Skeletal muscle tissue (tissue), 4 donors: ENCODE results near the gene ASPA. TPM values are rescaled to one million over a fixed set of nuclear protein-coding genes. Genes with fewer than 3 reads are reported as not detected.
"Not testable (repeated sequence)": the region's sequence is repeated elsewhere in the genome, so short reads cannot be mapped to it uniquely, and the experiment has no call there.

Source experiments
- H3K27ac ChIP-seq: one replicate; pipeline ENCODE4 v1.7.0; 2013; ENCODE audit warnings: mild to moderate bottlenecking, low read depth, low read length, inconsistent platforms
- H3K27me3 ChIP-seq, 3 donors: one replicate each; pipeline ENCODE4 v1.7.0; 2013; ENCODE audit warnings: low read length in 3 of 3; ENCODE audit not compliant: control insufficient read depth in 3 of 3, insufficient read depth in 3 of 3
- H3K36me3 ChIP-seq, 3 donors: one replicate each; pipeline ENCODE4 v1.7.0; 2013; ENCODE audit warnings: low read length in 3 of 3; ENCODE audit not compliant: control insufficient read depth in 3 of 3, insufficient read depth in 3 of 3
- H3K4me1 ChIP-seq, 3 donors: one replicate each; pipeline ENCODE4 v1.7.0; 2013; ENCODE audit warnings: low read length in 3 of 3, mild to moderate bottlenecking in 3 of 3; ENCODE audit not compliant: control insufficient read depth in 3 of 3, insufficient read depth in 3 of 3
- H3K4me3 ChIP-seq, 3 donors: one replicate each; pipeline ENCODE4 v1.7.0; 2013; ENCODE audit warnings: low read length in 3 of 3
- H3K9ac ChIP-seq, 3 donors: one replicate each; pipeline ENCODE4 v1.7.0; 2013; ENCODE audit warnings: low read length in 3 of 3, mild to moderate bottlenecking in 3 of 3, moderate library complexity in 2 of 3, low read depth in 1 of 3
- H3K9me3 ChIP-seq, 3 donors: one replicate each; pipeline ENCODE4 v1.7.0; 2013; ENCODE audit warnings: low read length in 3 of 3; ENCODE audit not compliant: control insufficient read depth in 3 of 3
- total RNA-seq: library from RNA; depleted of rRNA; stranded (reverse); fragments of >200 nt; gene quantifications from one replicate; pipeline ENCODE4 v1.2.3, GENCODE V29; 2014
- donor health status: Osteomylitis.

Gene ASPA
- total RNA-seq: 1.6 TPM

DNA sequence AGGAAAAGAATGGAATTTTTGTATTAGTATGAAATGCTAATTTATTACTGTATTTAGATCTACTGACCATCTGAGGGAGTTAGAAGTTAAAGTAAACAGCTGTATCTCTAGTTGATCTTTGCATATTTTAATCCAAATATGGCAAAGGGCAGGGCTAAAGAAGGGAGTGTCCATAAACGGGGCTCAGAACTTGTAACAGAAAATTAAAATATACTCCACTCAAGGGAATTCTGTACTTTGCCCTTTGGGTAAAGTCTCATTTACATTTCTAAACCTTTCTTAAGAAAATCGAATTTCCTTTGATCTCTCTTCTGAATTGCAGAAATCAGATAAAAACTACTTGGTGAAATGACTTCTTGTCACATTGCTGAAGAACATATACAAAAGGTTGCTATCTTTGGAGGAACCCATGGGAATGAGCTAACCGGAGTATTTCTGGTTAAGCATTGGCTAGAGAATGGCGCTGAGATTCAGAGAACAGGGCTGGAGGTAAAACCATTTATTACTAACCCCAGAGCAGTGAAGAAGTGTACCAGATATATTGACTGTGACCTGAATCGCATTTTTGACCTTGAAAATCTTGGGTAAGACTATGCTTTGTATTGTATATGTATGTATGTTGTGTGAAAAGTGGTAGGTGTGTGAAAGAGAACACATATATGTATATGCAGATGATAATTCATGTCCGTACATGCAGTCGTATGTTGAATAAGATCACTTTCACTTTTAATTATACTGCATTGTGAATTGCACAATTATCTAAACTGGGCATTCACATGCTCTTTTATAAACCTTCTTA, at the start of gene ASPA:
ASPA (plus strand) TSS at position 186 of the 799 bp plus-strand sequence; CDS start at position 349, 163 bp downstream.
- Histone ChIP-seq H3K27me3 (no peaks in the 10 kb centered on the region), H3K4me1 (peaks cover 0 to 3% (median 0%) of the 10 kb centered on the region in 3 donors), H3K9me3 (no peaks in the 10 kb centered on the region), H3K27ac (peak within 1 kb of the TSS; percentile 69), H3K4me3 (peak within 1 kb of the TSS; percentile 64 to 92 (median 68)), H3K36me3 (no peaks in the 10 kb centered on the region), H3K9ac (peak within 1 kb of the TSS; percentile 68 to 89 (median 75))

DNA sequence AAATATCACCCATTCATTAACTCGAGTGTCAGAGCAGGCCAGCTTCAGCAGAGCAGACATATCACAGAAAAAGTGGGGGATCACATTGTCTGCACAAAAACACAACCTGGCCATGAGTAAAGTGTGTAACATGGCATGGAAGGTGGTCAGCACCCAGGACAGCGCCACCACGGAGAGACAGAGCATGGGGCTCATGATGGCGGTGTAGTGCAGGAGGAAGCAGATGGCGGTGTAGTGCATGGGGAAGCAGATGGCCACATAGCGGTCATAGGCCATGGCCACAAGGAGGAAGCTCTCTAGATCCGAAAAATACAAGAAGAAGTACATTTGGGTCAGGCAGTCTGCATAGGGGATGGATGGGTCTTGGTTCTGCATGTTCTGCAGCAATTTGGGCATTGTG, 42.6 kb upstream of the ASPA start:
- H3K27ac ChIP-seq, H3K4me3 ChIP-seq: not testable (repeated sequence)

DNA sequence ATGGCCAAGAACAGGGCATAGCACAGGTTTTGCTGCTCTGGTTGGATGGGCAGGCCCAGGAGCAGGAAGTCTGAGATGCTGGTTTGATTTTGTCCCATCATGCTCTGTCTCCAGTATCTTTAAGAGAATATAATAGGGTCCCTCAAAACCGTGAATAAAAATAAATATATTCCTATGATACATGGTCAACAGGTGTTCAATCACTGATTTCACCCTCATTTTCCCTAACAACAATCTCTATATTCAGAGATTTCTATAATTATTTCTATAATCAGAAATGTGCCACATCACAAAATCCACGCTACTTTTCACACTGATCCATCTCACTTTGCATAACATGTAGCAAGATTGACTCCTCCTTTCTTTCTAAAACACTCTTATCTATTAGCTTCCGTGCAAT, 42.1 kb upstream of the ASPA start, which contains the start of gene OR1E2:
OR1E2 (minus strand) TSS at position 101 of the 400 bp plus-strand sequence; CDS start at position 101, 0 bp downstream.
- Histone ChIP-seq H3K27ac (no peak within 1 kb of the TSS), H3K9ac (no peak within 1 kb of the TSS), H3K4me3 (no peak within 1 kb of the TSS), H3K27me3 (no peaks in the 10 kb centered on the region), H3K4me1 (no peaks in the 10 kb centered on the region), H3K9me3 (peaks cover 0 to 2% (median 0%) of the 10 kb centered on the region in 3 donors), H3K36me3 (no peaks in the 10 kb centered on the region)

More for the DNA sequence above, 42.6 kb upstream of the ASPA start:
- H3K9me3 ChIP-seq, H3K4me1 ChIP-seq, H3K27me3 ChIP-seq, H3K9ac ChIP-seq, H3K36me3 ChIP-seq: not testable (repeated sequence)

DNA sequence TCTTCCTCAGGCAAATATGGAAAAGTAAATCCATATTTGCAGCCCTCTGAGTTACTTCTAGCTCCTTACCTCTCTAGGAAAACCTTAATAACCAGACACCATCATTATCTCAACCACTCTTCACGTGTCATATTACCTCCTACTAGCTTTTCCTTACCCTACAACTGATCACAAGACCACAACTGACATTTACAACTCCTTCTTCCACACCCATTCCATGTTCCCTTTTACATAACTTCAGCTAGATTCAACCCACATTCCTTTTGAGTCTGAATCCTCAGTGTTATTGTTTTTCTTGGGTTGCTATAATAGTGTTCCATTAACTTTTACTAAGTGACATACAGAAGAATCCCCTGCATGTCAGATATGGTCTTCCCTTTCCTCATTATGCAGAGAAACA, 37.4 kb upstream of the ASPA start:
- H3K9ac ChIP-seq: no peak overlapping the region
- no peaks in the 10 kb centered on the region for H3K4me1 ChIP-seq
- no peaks in the 10 kb centered on the region for H3K9me3 ChIP-seq
- no peaks in the 10 kb centered on the region for H3K27me3 ChIP-seq
- no peak overlapping the region for H3K4me3 ChIP-seq
- H3K27ac ChIP-seq: no peak overlapping the region
- no peaks in the 10 kb centered on the region for H3K36me3 ChIP-seq

DNA sequence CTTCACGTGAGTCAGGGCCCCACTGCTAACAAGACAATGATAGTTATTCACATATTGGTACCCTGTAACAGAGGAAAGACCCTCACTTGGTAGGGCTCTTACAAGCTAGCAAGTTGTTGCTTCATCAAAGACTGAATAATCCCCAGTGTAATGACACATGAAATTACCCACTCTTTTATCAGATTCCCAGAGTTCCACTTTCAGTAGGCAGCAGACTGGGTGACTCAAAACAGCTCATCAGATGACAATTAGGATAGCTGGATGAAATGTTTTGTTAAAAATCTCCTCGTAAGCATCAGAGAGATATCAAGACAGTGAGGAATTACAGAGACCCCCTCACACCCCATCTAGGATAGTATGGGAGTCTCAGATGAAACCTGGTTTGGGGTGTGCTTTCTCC, 35.3 kb upstream of the ASPA start:
- no peaks in the 10 kb centered on the region for H3K9me3 ChIP-seq
- H3K4me3 ChIP-seq: no peak overlapping the region
- no peak overlapping the region for H3K27ac ChIP-seq
- H3K27me3 ChIP-seq: no peaks in the 10 kb centered on the region
- H3K36me3 ChIP-seq: no peaks in the 10 kb centered on the region
- H3K9ac ChIP-seq: no peak overlapping the region
- H3K4me1 ChIP-seq: no peaks in the 10 kb centered on the region

DNA sequence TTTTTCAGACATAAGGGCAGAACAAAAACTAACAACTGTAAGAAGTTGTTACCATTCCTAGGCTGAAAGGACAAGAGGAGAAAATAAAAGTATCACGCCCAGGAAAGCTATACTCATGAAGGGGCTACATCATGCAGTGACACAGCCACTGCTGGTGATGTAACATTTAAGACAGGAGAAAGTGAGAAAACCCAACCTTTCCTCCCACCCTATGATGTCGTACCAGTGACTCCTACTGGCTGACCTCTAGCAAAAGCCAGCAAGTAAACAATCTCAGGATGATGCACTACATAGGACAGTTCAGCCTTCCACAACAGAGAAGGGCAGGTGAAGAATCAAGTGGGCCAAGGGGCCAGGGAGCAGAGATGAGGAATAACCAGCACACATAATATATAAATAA, 28.2 kb upstream of the ASPA start:
- Histone ChIP-seq H3K9me3 (no peaks in the 10 kb centered on the region), H3K9ac (no peak overlapping the region), H3K4me3 (no peak overlapping the region), H3K27ac (no peak overlapping the region), H3K4me1 (no peaks in the 10 kb centered on the region), H3K27me3 (no peaks in the 10 kb centered on the region), H3K36me3 (no peaks in the 10 kb centered on the region)

DNA sequence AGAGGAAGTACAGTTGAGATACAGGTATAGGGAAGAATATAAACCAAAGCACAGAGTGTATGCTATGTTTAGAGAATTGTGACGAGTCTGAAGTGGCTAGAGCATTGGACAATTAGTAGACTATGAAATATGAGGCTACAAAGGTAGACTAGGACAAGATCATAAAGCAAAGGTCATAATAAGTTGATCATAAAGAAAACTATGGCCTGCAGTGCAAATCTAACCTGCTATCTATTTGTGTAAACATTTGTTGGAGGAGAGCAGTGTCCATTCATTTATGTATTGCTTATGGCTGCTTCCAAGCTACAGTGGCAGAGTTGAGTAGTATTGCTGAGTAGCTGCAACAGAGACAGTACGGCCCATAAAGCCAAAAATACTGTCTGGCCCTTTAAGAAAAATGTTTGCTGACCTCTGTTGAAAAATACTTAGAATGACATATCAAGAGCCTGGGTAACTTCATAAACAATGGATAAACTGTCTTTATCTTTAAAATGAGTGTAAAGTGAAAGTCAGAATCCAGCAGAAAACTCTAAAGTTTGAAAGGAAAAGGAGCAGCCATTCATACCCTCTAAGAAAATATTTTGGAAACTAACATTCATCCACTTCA, 27.6 kb upstream of the ASPA start:
- Histone ChIP-seq H3K9ac (no peak overlapping the region), H3K27me3 (no peaks in the 10 kb centered on the region), H3K9me3 (no peaks in the 10 kb centered on the region)

DNA sequence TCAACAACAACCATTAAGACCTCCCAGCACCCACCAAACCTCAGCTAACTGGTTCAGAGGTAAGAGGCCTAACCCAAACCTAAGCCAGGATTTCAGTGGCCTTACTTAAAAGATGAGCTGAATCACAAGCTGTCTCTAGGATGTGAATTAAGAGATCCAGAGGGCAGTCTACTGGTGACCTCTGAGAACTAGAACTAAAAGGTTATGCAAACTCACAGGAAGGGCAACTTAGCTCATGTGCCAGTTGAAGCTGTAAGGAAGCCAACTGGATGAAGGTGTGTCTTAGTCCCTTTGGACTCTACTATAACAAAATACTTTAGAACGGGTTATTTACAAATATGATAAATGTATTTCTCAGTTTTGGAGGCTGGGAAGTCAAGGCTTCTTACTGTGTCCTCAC, 9.4 kb upstream of the ASPA start:
- H3K9ac ChIP-seq, H3K27me3 ChIP-seq, H3K4me3 ChIP-seq, H3K9me3 ChIP-seq, H3K27ac ChIP-seq, H3K36me3 ChIP-seq, H3K4me1 ChIP-seq: not testable (repeated sequence)

More for the DNA sequence above, 27.6 kb upstream of the ASPA start:
- Histone ChIP-seq H3K4me3 (no peak overlapping the region), H3K4me1 (no peaks in the 10 kb centered on the region), H3K36me3 (no peaks in the 10 kb centered on the region), H3K27ac (no peak overlapping the region)

DNA sequence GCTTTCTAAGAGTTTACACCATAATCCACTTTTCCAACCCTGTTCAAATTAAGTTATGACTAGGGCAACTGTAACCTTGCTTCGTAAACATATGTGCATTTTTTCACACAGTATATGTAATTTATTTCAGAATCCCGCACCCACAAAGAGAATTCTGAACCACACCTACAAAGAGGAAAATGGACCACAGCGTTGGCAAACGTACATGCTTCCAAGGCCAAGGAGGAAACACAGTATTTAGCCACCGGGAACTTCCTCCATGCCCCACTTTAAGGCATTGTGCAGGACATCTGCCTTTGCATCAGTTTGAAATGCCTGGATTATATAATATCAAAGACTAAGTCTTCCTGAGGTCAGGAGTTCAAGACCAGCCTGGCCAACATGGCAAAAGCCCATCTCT, 6.3 kb upstream of the ASPA start:
- H3K27ac ChIP-seq: no peak overlapping the region
- no peaks in the 10 kb centered on the region for H3K9me3 ChIP-seq
- no peak overlapping the region for H3K4me3 ChIP-seq

DNA sequence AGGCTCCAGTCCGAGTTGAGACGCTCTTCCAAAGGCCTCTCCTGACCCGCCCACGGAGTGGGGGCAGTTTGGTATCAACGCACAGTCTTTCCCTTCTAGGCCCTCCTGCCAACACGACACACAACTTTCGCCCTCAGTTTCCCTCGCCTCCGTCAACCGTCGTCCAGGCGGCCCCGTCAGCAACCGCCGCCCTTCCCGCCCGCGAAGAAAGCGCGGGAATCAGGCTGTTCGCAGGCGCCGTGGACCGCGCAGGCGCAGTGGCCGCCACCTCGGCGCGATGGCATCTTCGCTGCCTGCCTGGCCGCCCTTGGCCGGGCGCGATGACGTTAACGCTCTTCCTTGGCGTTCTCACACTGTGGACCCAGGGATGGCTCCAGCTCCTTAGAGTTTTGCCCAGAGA, 4.2 kb upstream of the ASPA start, which contains the start of gene SPATA22:
SPATA22 (minus strand) TSS at position 221 of the 400 bp plus-strand sequence. CDS start 2,494 bp downstream, outside the sequence.
- Histone ChIP-seq H3K9ac (no peak within 1 kb of the TSS), H3K4me3 (no peak within 1 kb of the TSS), H3K4me1 (peaks cover 0 to 3% (median 0%) of the 10 kb centered on the region in 3 donors), H3K27me3 (no peaks in the 10 kb centered on the region), H3K27ac (no peak within 1 kb of the TSS), H3K9me3 (no peaks in the 10 kb centered on the region), H3K36me3 (no peaks in the 10 kb centered on the region)

More for the DNA sequence above, 6.3 kb upstream of the ASPA start:
- no peaks in the 10 kb centered on the region for H3K4me1 ChIP-seq
- no peaks in the 10 kb centered on the region for H3K27me3 ChIP-seq
- no peaks in the 10 kb centered on the region for H3K36me3 ChIP-seq
- H3K9ac ChIP-seq: no peak overlapping the region
